Globus pallidus (tissue), 1 donor: Measurements from ENCODE around the gene SERPINA4.

Experiments used
- DNase-seq: peaks from one replicate; pipeline ENCODE4 v3.0.0-alpha.2; 2015; ENCODE audit warnings: low spot score

The SERPINA4 gene, protein sequence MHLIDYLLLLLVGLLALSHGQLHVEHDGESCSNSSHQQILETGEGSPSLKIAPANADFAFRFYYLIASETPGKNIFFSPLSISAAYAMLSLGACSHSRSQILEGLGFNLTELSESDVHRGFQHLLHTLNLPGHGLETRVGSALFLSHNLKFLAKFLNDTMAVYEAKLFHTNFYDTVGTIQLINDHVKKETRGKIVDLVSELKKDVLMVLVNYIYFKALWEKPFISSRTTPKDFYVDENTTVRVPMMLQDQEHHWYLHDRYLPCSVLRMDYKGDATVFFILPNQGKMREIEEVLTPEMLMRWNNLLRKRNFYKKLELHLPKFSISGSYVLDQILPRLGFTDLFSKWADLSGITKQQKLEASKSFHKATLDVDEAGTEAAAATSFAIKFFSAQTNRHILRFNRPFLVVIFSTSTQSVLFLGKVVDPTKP

DNA sequence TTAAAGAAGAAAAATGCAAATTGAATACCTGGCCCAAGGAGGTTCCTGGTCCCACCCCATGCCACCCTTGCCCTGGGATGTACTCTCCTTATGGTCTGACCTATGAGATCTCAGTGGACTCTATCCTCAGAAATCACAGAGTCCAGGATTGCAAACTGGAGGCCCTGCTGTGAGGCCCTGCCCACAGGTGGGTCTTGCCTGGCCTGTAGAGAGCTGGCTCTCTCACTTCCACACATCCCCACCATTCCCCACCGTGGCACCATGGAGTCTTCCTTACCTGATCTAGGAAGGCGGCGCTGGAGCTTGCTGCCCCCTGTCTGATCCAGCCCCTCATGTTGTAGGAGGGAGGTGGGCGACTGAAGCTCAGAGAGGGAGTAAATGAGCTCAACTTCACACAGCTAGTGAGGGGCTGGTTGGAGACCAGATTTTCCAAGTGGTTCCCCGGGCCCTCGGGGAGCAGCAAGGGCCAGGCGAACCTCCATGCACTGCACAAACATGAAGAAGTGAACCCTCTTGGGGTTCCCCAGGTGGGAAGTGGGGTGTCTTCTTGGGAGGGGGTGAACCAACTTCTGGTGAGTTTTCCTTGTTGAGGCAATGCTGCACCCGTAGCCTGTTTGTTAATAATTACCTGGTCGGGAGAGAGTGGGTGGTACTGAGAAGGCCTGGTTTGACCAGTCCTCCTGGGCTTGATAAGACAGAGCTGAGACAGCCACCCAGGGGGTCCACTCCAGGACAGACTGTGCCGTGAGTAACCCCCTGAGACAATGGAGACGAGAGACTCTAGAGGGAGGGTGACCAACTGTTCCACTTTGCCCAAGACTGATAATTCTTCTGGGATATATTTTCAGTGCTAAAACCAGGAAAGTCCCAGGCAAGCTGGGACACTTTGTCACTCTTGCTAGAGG, at the start of gene SERPINA4:
TSS of gene SERPINA4 (plus strand) at position 692 of the 905 bp plus-strand sequence. CDS start 2,041 bp downstream, outside the sequence.
- DNase-seq, result no peak

DNA sequence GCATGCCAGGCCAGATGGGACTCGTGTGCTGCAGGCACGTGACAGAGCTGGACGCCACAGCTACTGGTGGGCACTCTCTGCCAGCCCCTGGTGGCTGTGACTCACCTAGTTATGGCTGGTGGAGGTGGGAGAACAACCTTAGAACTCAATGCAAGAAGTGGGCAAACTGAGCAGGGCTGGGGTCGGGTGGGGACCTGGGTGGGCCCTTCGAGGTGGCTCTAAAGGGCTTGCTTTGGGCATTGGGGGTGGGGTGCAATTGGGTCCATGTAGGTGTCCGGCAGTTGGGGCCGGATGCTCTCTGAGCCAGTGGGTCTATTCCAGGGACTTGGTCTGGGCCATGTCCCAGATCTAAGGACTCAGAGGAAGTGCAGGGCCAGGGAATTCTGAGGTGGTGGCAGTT, 46.9 kb upstream of the SERPINA4 start:
- no peak for DNase-seq

DNA sequence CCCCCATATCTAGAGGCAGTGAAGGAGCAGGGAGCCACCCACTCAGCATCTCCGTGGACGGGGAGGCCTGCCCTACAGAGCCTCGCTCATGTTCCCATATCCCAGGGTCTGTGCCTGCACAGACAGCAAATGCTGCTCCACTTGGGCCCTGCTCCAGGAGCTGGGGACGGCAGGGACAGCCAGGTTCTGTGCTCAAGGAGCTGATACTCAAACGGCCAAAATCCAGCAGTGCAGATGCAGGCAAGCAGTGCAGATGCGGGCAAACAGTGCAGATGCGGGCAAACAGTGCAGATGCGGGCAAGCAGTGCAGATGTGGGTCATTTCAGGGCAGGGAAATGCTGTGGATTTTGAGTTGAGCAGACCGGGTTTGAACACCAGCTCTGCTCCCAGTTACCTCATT, 45.8 kb upstream of the SERPINA4 start:
- no peak for DNase-seq

DNA sequence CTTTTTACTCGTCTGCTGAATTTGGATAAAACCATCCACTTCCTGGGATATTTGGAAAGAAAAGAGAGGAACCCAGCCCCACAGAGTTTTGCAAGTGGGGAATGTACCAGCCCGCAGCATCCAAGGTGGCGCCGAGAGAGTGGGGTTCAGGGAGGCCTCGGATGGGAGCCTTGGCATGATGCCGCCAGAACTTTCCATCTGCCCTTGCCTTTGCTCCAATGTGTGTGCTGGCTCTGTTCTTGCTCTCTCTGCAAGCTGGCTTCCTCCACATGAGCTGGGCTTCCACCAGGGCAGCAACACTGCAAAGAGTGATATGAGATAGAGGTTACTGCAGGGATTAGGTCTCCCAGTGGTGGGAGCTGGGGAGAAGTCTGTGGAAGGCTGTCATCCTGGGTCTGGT, 45.4 kb upstream of the SERPINA4 start:
- DNase-seq, result no peak

DNA sequence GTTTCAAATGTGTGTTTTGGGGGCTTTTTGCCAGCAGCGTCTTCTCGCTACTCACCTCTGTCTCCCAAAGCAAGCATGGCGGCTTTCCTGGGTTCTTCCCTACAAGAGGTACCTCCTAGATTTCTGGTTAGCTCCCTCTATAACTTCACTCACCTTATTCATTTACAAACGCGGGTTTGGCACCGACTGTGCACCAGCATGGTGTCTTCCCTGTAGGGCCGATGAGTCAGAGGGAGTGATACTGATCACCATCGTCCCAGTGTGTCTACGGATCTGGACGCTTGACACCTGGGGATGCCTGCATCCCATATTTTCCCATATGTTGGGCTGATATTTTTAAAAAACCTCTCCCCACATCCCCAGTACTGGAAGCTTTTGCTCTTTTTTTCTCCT, 44.0 kb upstream of the SERPINA4 start:
- DNase-seq, result no peak

DNA sequence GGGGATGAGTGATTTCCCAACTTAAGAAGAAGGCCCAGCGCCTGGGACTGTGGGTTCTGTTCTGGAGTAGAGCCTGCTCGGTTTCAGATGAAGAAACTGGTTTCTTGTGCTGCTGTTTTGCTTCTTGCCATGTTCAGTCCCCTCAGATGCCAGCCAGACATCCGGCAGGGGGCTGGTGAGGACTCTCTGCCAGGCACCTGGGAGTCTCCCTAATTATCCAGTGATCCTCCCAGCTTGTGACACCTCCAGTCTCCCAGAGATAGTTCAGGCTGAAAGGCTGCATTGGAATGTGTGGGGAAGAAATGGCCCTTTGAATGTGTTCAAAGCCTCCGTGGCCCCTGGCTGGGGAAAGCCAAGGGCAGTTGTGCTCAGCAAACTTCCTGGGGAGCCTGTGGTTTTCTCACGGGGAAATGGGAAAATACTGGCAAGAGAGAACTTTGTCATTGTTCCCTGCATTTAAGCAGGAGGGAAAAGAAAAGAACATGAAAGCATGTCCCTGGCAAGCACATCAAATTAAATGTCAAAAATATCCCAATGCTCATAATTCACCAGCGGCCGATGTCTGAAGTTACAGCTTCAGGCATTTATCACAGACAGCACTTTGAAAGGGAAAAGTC, 43.5 kb upstream of the SERPINA4 start:
- no peak for DNase-seq

DNA sequence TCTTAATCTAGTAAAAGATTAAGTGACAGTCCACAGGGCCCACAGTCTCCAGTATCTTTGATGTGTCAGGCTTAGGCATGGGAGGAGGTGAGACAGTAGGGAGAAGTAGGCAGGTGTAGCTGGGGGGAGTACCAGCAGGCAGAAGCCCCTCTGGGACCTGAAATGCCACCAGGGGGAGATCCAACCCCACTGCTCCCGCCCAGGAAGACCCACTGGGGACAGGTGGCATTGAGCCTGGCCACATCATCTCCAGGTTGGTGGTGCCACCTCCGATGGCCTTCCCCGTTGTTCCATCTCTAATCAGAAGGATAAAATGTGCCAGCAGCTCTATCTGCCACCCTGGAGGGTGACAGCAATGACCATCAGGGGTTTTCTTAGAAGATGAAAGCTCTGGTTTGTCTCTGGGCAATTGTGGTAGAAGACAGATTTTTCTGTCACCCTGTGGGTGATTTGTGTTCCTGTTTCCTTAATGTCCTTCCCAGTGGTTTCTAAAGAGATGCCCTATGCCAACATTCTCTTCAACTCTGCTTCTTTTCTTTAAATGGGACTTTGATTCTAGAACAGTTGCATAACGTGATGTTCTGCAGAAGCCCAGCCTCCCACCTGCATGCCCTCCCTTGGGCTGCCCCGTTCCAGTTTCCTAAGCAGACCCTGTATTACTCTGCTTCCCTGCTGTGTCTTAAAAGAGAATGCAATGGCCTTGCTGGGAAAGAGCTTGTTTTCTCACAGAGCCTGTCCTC, 39.7 kb upstream of the SERPINA4 start:
- no peak for DNase-seq

DNA sequence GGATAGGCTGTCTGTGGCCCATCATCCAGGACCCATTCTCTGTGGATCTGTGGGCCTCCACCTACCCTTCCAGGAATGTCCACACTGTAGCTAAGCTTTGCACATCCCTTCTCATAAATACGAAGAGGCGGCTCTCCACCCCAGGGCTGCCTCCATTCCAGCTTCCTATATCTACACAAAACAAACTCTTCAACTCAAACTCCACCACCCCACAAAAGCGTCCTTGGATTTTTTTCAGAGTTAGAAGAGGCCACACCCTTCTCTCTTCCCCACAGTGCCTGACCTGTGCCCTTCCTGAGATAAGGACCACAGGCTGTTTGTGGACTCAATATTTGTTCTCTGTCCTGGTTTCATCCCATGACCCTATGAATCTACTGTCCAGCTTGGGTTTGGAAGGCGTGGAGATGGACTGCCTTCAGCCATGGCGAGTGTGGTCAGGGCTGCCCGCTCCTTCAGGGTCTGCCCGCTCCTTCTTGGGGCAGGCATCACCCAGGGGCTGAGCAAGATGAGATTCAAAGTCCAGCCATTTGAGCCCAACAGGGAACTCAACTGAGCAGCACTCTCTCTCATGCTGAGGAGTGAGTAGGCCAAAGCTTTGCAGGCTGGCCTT, 39.0 kb upstream of the SERPINA4 start:
- no peak for DNase-seq

DNA sequence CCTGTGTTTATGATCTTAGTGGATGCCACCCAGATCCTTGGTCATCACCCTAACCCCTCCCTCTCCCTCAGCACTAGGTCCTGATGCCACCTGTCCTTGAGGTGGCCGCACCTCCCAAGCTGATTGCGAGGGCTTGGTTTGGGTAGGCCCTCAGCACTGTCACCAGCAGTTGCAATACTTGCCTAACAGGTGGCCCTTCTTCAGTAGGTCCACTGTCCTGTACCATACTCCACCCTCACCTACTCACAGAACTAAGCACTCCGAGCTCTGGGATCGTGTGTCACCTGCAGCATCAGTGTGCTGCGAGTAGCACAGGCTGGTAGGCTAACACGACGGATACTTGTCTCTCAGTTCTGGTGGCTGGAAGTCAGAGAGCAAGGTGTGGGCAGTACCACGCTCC, 38.0 kb upstream of the SERPINA4 start:
- DNase-seq, result no peak

DNA sequence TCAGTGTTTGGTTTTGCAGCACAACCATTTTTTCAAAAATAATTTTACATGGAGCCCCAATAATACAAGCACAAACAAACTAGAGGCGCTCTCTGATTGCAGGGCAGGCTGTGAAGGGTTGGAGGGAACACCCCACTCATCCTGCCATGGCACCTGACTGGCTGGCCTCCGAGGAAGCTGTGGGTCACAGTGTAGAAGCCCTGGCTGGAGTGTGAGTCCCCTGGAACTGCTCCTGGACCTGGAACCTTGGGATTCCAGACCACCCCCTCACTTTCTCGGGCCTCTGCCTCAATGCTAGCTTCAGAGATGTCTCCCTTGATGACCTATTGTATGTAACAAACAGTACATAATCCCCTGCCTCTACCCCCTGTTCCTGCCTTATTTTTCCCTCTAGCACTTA, 37.1 kb upstream of the SERPINA4 start:
- DNase-seq, result no peak

DNA sequence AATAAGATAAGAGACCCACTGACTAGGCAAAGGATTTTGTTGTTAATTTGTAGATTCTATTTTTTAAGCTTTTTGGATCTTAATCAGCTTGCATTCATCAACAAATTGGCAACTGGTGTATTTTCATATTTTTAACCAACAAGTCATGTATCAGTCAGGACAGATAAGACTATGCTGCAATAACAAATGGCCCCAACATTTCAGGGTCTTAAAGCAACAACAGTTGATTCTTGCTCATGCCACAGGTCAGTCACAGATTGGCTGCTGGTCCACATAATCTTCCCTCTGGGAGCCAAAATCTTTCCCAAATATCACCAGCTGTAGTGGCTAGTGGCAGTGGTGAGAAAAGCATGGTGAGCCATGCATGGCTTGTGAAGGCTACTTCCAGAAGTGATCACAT, 30.1 kb upstream of the SERPINA4 start:
- DNase-seq, result no peak

DNA sequence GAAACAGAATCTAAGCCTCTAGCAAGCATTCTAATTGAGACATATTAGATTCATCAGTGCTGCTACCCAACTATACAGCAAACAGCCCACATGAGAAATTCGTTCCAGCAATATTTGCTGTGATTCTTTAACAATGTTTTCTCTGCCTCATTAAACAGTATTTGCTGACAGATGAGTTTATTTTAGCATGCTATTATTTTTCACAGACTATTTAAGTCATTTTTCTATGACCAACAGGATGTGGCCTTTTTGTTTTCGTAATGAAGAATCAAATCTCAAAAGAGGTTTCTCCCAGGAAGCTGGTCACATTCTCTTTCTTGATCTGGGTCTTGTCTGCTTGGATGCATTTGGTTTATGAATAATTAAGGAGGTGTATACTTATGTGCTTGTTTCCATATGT, 28.8 kb upstream of the SERPINA4 start:
- no peak for DNase-seq

DNA sequence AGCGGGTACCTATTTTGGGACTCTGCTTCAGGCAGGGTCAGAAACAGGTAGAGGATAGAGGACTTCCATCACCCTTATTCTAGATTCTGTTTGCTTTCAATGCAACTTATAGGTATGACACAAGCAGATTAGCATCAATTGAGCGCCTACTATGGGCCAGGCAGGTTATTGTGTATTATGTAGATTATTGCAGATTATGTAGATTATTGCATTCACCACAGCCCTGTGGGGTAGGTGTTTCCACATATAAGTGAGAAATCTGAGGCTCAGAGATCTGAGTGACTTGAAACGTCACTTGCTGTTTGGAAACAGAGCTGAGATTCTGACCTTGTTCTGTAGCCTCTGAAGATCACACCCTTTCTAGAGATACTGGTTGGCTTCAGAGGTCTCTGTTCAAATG, 25.7 kb upstream of the SERPINA4 start:
- DNase-seq, result no peak

DNA sequence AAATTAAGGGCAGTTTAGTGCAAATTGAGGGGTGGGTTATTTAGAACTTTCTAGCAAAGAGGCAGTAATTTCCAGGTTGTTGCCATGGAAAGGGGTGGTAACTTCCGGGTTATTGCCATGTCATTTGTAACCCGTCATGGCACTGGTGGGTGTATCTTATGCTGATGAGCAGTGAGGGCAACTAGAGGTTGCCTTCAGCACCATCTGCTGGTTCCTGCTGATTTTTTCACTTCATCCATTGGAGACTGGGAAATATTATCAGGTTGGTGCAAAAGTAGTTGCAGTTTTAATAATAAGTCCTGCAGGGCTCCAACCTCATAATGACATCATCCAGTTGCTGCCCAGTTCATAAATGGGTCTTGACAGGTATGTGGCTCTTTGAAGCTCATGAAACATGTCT, 24.4 kb upstream of the SERPINA4 start:
- DNase-seq, result no peak

DNA sequence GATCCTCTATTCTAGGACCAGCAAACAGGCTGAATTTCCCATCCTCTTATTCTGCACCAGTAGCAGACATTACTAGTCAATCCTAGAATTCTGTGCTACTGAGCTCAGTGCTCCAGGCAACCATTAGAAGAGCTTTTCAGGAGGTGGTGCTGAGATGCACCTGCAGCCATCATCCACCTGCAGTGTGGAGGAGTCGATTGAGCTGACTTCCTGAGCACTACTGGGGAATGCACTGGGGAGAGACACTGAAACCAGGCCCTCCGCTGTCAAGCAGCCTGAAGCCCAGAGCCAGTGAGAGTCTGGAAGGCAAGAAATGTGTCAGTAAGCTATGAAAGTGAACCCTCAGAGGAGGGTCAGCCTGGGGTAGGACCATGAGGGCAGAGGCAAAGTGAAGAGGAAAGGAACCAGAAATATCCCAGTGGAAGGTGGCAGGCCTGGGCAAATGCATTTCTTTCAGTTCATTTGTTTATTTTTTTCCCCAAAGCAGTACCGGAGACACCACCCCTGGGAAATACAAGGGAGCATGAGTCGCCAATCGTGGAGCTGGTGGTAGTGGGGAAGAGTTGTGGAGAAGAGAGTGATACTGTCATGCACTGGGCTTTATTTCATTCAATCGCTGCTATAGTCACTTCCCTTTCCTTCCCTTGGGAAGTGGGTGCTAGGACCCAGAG, 23.0 kb upstream of the SERPINA4 start:
- no peak for DNase-seq

DNA sequence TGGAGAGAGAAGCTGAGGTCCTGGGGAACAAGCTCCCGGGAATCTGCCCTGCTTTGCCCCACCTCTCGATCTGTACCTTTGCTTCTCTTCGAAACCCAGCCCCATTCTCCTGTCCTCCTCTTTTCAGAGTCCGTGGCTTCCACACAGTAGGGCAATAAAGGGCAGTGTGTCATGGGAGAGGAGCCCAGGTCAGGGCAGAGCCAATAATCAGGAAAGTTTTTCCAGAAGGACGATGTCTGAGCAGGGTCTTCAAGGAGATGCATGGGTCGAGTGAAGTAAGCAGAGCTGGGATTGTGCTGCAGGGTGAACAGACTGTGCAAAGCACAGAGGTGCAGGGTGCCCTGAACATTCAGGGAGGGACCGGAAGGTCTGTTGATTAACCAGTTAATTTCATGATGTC, 22.1 kb upstream of the SERPINA4 start:
- no peak for DNase-seq

DNA sequence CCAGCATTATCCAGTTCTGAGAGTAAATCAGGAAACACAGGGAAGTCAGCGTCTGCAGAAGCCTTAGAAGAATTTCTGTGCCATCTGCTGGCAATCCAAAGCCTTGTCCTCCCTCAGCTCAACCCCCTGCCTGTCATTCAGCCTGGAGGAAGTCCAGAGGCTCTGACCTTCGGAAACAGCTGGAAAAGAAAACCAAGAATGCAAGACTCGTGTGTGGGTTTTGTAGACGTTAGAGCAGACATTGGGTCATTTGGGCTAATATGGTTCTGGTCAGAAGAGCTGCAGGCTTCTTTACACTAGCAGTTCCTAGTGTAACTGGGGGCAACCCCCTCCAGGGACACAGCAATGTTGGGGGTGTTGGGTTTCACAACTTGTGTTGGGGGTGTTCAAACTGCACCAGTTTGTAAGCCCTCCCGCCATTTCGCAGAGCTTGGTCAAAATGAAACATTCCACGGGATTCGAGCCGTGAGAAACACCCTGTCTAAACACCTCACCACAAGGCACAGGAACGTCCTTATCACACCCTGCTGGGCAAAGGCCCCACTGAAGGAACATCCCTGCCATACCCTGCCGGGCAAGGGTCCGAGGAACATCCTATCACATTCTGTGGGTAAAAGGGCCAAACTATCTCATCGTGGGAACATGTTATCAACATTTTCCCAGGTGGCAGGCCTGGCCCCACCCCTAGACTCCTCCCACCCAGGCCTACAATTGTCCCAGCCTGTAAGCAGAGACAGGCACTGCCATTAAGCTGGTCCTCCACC, 21.0 kb upstream of the SERPINA4 start:
- no peak for DNase-seq

DNA sequence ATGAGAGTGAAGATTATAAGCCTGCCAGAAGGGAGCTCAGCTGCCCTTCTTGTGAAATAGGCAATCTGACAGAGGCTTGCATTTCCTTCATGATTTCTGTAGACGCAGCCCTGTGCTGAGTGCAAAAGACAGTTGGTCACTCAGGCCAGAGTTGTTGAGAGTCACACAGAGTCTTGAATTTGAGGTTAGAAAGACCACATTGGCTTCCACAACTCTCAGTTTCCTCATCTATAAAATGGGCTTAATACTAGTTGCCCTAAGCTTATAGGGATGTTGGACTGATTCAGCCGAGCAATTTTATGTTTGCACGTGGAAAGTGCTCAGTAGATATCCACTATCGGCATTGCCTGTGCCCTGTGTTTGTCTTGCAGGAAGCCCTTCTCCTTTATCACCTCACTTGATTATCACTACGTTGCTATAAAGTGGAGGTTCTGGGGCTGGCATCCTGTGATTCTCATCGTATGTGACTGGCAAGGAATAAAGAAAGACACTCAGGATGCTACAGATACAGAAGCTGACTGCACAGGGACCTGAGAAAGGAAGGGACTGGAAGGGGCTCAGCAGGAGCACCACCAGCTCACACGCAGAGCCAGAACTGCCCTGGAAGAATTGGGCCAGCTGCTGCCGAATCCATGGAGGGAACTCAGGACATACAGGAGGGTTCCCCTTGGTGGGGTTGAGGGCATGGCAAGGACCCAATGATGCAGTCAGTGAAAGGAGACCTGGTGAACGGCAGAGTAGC, 19.8 kb upstream of the SERPINA4 start:
- DNase-seq, result no peak

DNA sequence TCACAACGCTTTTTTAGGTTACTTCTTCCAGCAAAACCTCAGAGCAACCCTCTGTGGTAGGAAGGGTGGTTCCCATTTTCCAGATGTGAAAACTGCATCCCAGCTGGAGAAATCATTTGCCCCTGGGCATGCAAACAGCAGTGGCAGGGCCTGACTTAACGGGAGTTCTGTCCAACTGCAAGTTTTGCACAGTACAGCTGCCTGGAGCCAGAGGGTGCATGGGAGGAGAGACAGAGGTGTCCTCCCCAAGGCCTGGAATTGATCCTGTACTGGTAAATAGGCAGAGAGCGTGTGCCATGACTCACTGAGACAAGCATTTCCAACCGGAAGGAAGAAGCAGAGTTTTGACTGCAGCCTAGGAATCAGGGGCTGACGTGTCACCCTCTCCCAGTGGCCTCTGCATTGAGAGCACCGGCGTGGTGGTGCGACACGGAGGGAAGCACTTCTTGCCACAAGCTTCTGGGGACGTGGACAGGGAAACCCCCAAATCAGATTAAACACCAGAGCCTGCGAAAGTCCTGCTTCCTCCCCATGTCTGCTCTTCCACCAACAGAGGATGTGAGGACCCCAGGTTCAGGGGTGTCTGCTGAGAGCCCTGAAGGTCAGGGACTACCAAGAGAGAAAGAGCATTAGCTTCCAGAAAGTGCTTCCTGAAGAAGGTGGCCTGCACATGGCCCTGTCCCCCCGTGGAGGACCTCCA, 19.0 kb upstream of the SERPINA4 start:
- no peak for DNase-seq
